Eye (tissue), 1 donor: ENCODE results near the gene ZNF468.
"Not testable (repeated sequence)": the region's sequence is repeated elsewhere in the genome, so short reads cannot be mapped to it uniquely, and the experiment has no call there.

Experiments used
- DNase-seq: peaks from one replicate; pipeline ENCODE4 v3.0.0-alpha.2; 2015

ZNF468 gene

GRCh38 chr19:52857378-52858191 is at the start of gene ZNF468:
TSS of gene ZNF468 (minus strand) at chr19:52857619. CDS start at chr19:52854272, 3,347 bp downstream.
- peak; percentile 88 for DNase-seq

- DNase-seq: not testable (repeated sequence)
Measured at GRCh38 chr19:52904052-52904780, 46.8 kb upstream of the ZNF468 start.

- no peak for DNase-seq
Measured at GRCh38 chr19:52901842-52902241, 44.4 kb upstream of the ZNF468 start.

GRCh38 chr19:52898596-52898995 is 41.2 kb upstream of the ZNF468 start:
- not testable (repeated sequence) for DNase-seq

- no peak for DNase-seq
Measured at GRCh38 chr19:52898101-52898500, 40.7 kb upstream of the ZNF468 start.

GRCh38 chr19:52897138-52897935 is 39.9 kb upstream of the ZNF468 start, which contains the start of gene ZNF320:
TSS of gene ZNF320 (minus strand) at chr19:52897635. CDS start at chr19:52890255, 7,380 bp downstream.
- peak; percentile 97 for DNase-seq

GRCh38 chr19:52896431-52897137 is 39.2 kb upstream of the ZNF468 start:
- peak; percentile 50 for DNase-seq

GRCh38 chr19:52891336-52891735 is 33.9 kb upstream of the ZNF468 start:
- no peak for DNase-seq

GRCh38 chr19:52889931-52890330 is 32.5 kb upstream of the ZNF468 start:
- no peak for DNase-seq

GRCh38 chr19:52889076-52889475 is 31.7 kb upstream of the ZNF468 start:
- no peak for DNase-seq

- DNase-seq: no peak
Measured at GRCh38 chr19:52880895-52881389, 23.5 kb upstream of the ZNF468 start.

GRCh38 chr19:52872996-52873395 is 15.6 kb upstream of the ZNF468 start:
- not testable (repeated sequence) for DNase-seq

GRCh38 chr19:52871466-52871865 is 14.0 kb upstream of the ZNF468 start:
- DNase-seq: no peak

- not testable (repeated sequence) for DNase-seq
Measured at GRCh38 chr19:52868031-52868430, 10.6 kb upstream of the ZNF468 start.

- peak; percentile 18 for DNase-seq
Measured at GRCh38 chr19:52856540-52857377, 660 bp downstream of the ZNF468 start.

- not testable (repeated sequence) for DNase-seq
Measured at GRCh38 chr19:52847352-52847751, 10.1 kb downstream of the ZNF468 start.

- not testable (repeated sequence) for DNase-seq
Measured at GRCh38 chr19:52840825-52841465, 16.5 kb downstream of the ZNF468 start.

- DNase-seq: not testable (repeated sequence)
Measured at GRCh38 chr19:52834289-52834688, 23.1 kb downstream of the ZNF468 start.

GRCh38 chr19:52833541-52833940 is 23.9 kb downstream of the ZNF468 start:
- DNase-seq: not testable (repeated sequence)

GRCh38 chr19:52829866-52830265 is 27.6 kb downstream of the ZNF468 start:
- not testable (repeated sequence) for DNase-seq

- DNase-seq: no peak
Measured at GRCh38 chr19:52825765-52826164, 31.7 kb downstream of the ZNF468 start.
